Measurements from ENCODE around the gene PODN. TPM values are rescaled to one million over a fixed set of nuclear protein-coding genes. Genes with fewer than 3 reads are reported as not detected.

PODN gene
- total RNA-seq, 1 experiment from 2014 or later, result not detected

DNA sequence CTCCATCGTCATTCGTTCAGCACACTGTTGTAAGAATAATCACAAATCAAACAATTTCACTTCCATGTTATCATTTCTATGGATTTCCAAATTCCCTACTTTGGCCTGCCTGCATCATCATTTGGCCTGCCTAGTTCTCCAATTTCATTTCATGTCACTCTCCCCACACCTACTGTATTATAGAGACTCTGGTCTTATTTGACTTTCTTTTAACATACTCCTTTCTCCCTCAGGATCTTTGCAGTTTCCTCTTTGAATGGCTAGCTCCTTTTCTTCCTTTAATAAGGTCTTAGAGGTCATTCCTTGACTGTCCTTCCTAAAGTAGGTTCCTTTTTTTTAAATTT is 36.3 kb upstream of the PODN start:
- Histone ChIP-seq H3K27me3 (replicated peaks; ENCODE audit: control insufficient read depth, insufficient read depth, low read length) (no peaks in the 10 kb centered on the region), H3K9me3 (no peaks in the 10 kb centered on the region), H3K4me3 (ENCODE audit: low read depth, low read length) (no peak overlapping the region), H3K4me1 (no peaks in the 10 kb centered on the region), H3K36me3 (ENCODE audit: control insufficient read depth, insufficient read depth, low read length) (no peaks in the 10 kb centered on the region)
- Mint-ChIP-seq H3K4me1 (ENCODE audit: low read depth, unreplicated experiment) (no peaks in the 10 kb centered on the region), H3K36me3 (ENCODE audit: insufficient read depth, unreplicated experiment) (no peaks in the 10 kb centered on the region), H3K27me3 (ENCODE audit: insufficient read depth, unreplicated experiment) (no peaks in the 10 kb centered on the region), H3K9me3 (ENCODE audit: unreplicated experiment) (no peaks in the 10 kb centered on the region), H3K27ac (ENCODE audit: unreplicated experiment) (no peak overlapping the region), H3K4me3 (ENCODE audit: unreplicated experiment) (no peak overlapping the region)
- CTCF ChIA-PET, result no interaction called here
- TF ChIP-seq, protein P1, sequence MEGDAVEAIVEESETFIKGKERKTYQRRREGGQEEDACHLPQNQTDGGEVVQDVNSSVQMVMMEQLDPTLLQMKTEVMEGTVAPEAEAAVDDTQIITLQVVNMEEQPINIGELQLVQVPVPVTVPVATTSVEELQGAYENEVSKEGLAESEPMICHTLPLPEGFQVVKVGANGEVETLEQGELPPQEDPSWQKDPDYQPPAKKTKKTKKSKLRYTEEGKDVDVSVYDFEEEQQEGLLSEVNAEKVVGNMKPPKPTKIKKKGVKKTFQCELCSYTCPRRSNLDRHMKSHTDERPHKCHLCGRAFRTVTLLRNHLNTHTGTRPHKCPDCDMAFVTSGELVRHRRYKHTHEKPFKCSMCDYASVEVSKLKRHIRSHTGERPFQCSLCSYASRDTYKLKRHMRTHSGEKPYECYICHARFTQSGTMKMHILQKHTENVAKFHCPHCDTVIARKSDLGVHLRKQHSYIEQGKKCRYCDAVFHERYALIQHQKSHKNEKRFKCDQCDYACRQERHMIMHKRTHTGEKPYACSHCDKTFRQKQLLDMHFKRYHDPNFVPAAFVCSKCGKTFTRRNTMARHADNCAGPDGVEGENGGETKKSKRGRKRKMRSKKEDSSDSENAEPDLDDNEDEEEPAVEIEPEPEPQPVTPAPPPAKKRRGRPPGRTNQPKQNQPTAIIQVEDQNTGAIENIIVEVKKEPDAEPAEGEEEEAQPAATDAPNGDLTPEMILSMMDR (IDR thresholded peaks at IDR 0.05; ENCODE audit: insufficient read depth in 1 of 2, low read depth in 1 of 2, low read length in 1 of 2, severe bottlenecking in 1 of 2, unreplicated experiment in 1 of 2), result no peak
- intact Hi-C loops (cut with micrococcal nuclease; ENCODE audit: unreplicated experiment), result no loop called here
- POLR2A ChIA-PET, result no interaction called here
- no peak for DNase-seq
- BruUV-seq (replicated peaks), result no TSS peak

DNA sequence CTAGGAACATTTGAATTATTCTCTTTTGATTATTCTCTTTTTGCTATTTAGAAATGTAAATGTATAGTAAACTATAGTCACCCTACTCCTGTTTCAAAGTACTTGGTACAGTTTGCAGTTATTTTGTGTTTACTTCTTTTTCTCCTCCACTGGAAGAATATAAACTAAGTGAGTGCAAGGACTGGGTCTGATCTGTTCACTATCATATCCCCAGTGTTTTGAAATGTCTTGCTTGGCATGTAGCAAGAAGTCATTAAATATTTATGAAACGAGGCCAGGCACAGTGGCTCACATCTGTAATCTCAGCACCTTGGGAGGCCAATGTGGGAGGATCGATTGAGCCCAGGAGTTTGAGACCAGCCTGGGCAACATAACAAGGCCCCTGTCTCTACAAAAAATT is 35.8 kb upstream of the PODN start:
- no peaks in the 10 kb centered on the region for H3K27me3 Mint-ChIP-seq (ENCODE audit: insufficient read depth, unreplicated experiment)

DNA sequence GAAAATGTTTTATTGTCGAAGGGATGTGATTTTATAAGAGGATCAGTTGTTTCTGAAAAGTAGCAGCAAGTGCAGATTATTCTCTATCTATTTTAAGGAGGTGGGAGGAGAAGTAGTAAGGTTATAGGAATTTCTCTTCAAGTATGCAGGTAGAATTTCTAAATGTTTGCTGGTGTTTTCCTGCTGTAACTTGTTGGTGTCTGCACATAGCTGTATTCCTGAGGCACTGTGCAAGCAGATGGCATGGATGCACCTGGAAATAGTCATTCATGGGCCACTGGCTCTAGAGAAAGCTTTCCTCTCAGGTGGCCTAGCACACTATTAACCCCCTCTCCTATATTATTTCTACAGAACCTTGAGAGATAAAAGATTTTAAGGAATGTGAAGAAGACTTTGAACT is 30.3 kb upstream of the PODN start:
- no peaks in the 10 kb centered on the region for H3K27me3 ChIP-seq (replicated peaks; ENCODE audit: control insufficient read depth, insufficient read depth, low read length)
- Mint-ChIP-seq H3K27me3 (ENCODE audit: insufficient read depth, unreplicated experiment) (no peaks in the 10 kb centered on the region), H3K36me3 (ENCODE audit: insufficient read depth, unreplicated experiment) (peaks cover 13% of the 10 kb centered on the region), H3K27ac (ENCODE audit: unreplicated experiment) (no peak overlapping the region), H3K4me1 (ENCODE audit: low read depth, unreplicated experiment) (peaks cover 7% of the 10 kb centered on the region), H3K9me3 (ENCODE audit: unreplicated experiment) (no peaks in the 10 kb centered on the region), H3K4me3 (ENCODE audit: unreplicated experiment) (no peak overlapping the region)
- no peaks in the 10 kb centered on the region for H3K9me3 ChIP-seq
- intact Hi-C loops (cut with micrococcal nuclease; ENCODE audit: unreplicated experiment), result no loop called here
- no TSS peak for BruUV-seq (replicated peaks)
- no peaks in the 10 kb centered on the region for H3K36me3 ChIP-seq (ENCODE audit: control insufficient read depth, insufficient read depth, low read length)
- H3K4me3 ChIP-seq (ENCODE audit: low read depth, low read length), result no peak overlapping the region
- DNase-seq, result no peak
- peaks cover 12% of the 10 kb centered on the region for H3K4me1 ChIP-seq
- CTCF ChIA-PET, result no interaction called here
- TF ChIP-seq, protein P1 (IDR thresholded peaks at IDR 0.05; ENCODE audit: insufficient read depth in 1 of 2, low read depth in 1 of 2, low read length in 1 of 2, severe bottlenecking in 1 of 2, unreplicated experiment in 1 of 2), result no peak
- POLR2A ChIA-PET, result interaction anchor here (0.6 kb wide), 1 partner anchor 149 kb away, joined by 3 read pairs; no protein-coding TSS in a partner anchor

More for the DNA sequence above, 35.8 kb upstream of the PODN start:
- ChIA-PET POLR2A (no interaction called here), CTCF (no interaction called here)
- H3K4me1 Mint-ChIP-seq (ENCODE audit: low read depth, unreplicated experiment), result no peaks in the 10 kb centered on the region
- intact Hi-C loops (cut with micrococcal nuclease; ENCODE audit: unreplicated experiment), result no loop called here
- H3K9me3 Mint-ChIP-seq (ENCODE audit: unreplicated experiment), result no peaks in the 10 kb centered on the region
- H3K36me3 Mint-ChIP-seq (ENCODE audit: insufficient read depth, unreplicated experiment), result peaks cover 2% of the 10 kb centered on the region
- no peaks in the 10 kb centered on the region for H3K36me3 ChIP-seq (ENCODE audit: control insufficient read depth, insufficient read depth, low read length)
- no peak for DNase-seq
- no peaks in the 10 kb centered on the region for H3K9me3 ChIP-seq
- TF ChIP-seq, protein P1 (IDR thresholded peaks at IDR 0.05; ENCODE audit: insufficient read depth in 1 of 2, low read depth in 1 of 2, low read length in 1 of 2, severe bottlenecking in 1 of 2, unreplicated experiment in 1 of 2), result no peak
- no peak overlapping the region for H3K4me3 Mint-ChIP-seq (ENCODE audit: unreplicated experiment)
- BruUV-seq (replicated peaks), result no TSS peak
- peaks cover 3% of the 10 kb centered on the region; the same call in 1 of the 2 replicates for H3K4me1 ChIP-seq
- no peak overlapping the region for H3K27ac Mint-ChIP-seq (ENCODE audit: unreplicated experiment)
- H3K4me3 ChIP-seq (ENCODE audit: low read depth, low read length), result no peak overlapping the region
- no peaks in the 10 kb centered on the region for H3K27me3 ChIP-seq (replicated peaks; ENCODE audit: control insufficient read depth, insufficient read depth, low read length)
